K562 (cell line): ENCODE data around the gene TOM1L2. TPM values are rescaled to one million over a fixed set of nuclear protein-coding genes. Genes with fewer than 3 reads are reported as not detected.
A peak's percentile ranks its signal among the peaks of the same experiment; 100 is the strongest.

Experiments
- FOXJ2 ChIP-seq: fragments of 200-800 bp; sonication (Bioruptor generic); IDR thresholded peaks from 2 replicates; pipeline ENCODE4 v1.6.1; 2016; ENCODE audit warnings: missing genetic modification characterization, missing compliant biosample characterization
- HIVEP1 ChIP-seq: fragments of 250-450 bp; sonication (Bioruptor Pico); IDR thresholded peaks from 2 replicates; pipeline ENCODE4 v1.4.0; 2020; ENCODE audit warnings: mild to moderate bottlenecking
- HMGN3 ChIP-seq: IDR thresholded peaks from 2 replicates; pipeline ENCODE4 v1.6.1; 2011; ENCODE audit warnings: borderline replicate concordance, low read depth, mild to moderate bottlenecking, mixed read lengths, low read length; ENCODE audit not compliant: insufficient read length; ENCODE audit errors: extremely low read depth
- ILK ChIP-seq: fragments of 450-650 bp; IDR thresholded peaks from 2 replicates; pipeline ENCODE4 v1.6.1; 2016; ENCODE audit warnings: missing genetic modification characterization, low read depth, mild to moderate bottlenecking, missing compliant biosample characterization, moderate library complexity, borderline replicate concordance
- MCM2 ChIP-seq: fragments of 450-650 bp; IDR thresholded peaks from 2 replicates; pipeline ENCODE4 v1.6.1; 2017; ENCODE audit warnings: low read depth, mild to moderate bottlenecking
- MNT ChIP-seq, 2 experiments: fragments of 450-650 bp; conservative IDR thresholded peaks; 2 replicates each; pipeline ENCODE4 v1.6.1; 2017; ENCODE audit warnings: mild to moderate bottlenecking in 2 of 2, moderate library complexity in 2 of 2
- NR2F6 ChIP-seq: fragments of 450-650 bp; formaldehyde crosslinking; IDR thresholded peaks from 2 replicates; pipeline ENCODE4 v1.4.0; 2020; ENCODE audit warnings: mild to moderate bottlenecking
- RUNX1 ChIP-seq: sonication (generic); IDR thresholded peaks from 2 replicates; pipeline ENCODE4 v1.6.1; 2016; ENCODE audit warnings: antibody characterized with exemption, low read depth
- SMARCA5 ChIP-seq: fragments of 450-650 bp; IDR thresholded peaks from 2 replicates; pipeline ENCODE4 v1.6.1; 2016
- SNIP1 ChIP-seq: fragments of 450-650 bp; IDR thresholded peaks from 2 replicates; pipeline ENCODE4 v1.7.1; 2017; ENCODE audit warnings: low read depth, mild to moderate bottlenecking
- ZBTB11 ChIP-seq, 3 experiments: fragments of 200-800 bp in 1 of 3; fragments of 250-450 bp in 1 of 3; fragments of 450-650 bp in 1 of 3; sonication (Bioruptor Pico) in 1 of 3; sonication (Bioruptor generic) in 1 of 3; formaldehyde crosslinking in 1 of 3; IDR thresholded peaks; 2 replicates each; pipeline versions ENCODE4 v1.6.1 to v1.8.0; 2016 to 2022; ENCODE audit warnings: mild to moderate bottlenecking in 2 of 3, missing genetic modification characterization in 2 of 3, missing compliant biosample characterization in 1 of 3, moderate library complexity in 1 of 3
- ZNF124 ChIP-seq: sonication (generic); formaldehyde crosslinking; IDR thresholded peaks from 2 replicates; pipeline ENCODE4 v1.8.1; 2022; ENCODE audit warnings: missing genetic modification reagents
- ZNF551 ChIP-seq: fragments of 250-450 bp; sonication (Bioruptor Pico); IDR thresholded peaks from 2 replicates; pipeline ENCODE4 v1.5.0; 2021; ENCODE audit warnings: mild to moderate bottlenecking, moderate library complexity
- ZNF561 ChIP-seq: fragments of 450-650 bp; formaldehyde crosslinking; conservative IDR thresholded peaks from 2 replicates; pipeline ENCODE4 v1.4.0; 2020; ENCODE audit warnings: mild to moderate bottlenecking, moderate library complexity
- ZNF57 ChIP-seq: fragments of 450-650 bp; formaldehyde crosslinking; IDR thresholded peaks from 2 replicates; pipeline ENCODE4 v1.4.0; 2020; ENCODE audit warnings: mild to moderate bottlenecking, moderate library complexity
- ZZZ3 ChIP-seq: fragments of 450-650 bp; IDR thresholded peaks from 2 replicates; pipeline ENCODE4 v1.6.1; 2016; ENCODE audit warnings: antibody characterized with exemption, mild to moderate bottlenecking, moderate library complexity
- polyA plus RNA-seq, 8 experiments: library from polyadenylated mRNA; depleted of rRNA in 4 of 8; stranded (reverse) in 5 of 8; unstranded in 3 of 8; fragments of >200 nt; fragmentation: Nextera tagmentation in 2 of 8; fragmentation: Illumina TruSeq in 1 of 8; extraction: Ambion mirVana in 2 of 8; extraction: Trizol in 1 of 8; gene quantifications; 2 replicates each; pipeline versions ENCODE4 v1.2.1 to v1.2.3, GENCODE V29; 2011 to 2014; ENCODE audit warnings: inconsistent platforms in 1 of 8, missing spikeins in 1 of 8
- total RNA-seq, 7 experiments: library from RNA; depleted of rRNA in 6 of 7; stranded (reverse); fragments of >200 nt in 6 of 7; fragmentation: Illumina TruSeq in 2 of 7; extraction: Trizol in 2 of 7; gene quantifications; 2 replicates each; pipeline versions ENCODE4 v1.2.1 to v1.2.3, GENCODE V29; 2011 to 2021; ENCODE audit warnings: low replicate concordance in 1 of 7
- TF ChIP-seq, protein P1 (sequence below): fragments of 450-650 bp; IDR thresholded peaks from one replicate; pipeline ENCODE4 v1.6.1; 2018; ENCODE audit warnings: mild to moderate bottlenecking, moderate library complexity; ENCODE audit not compliant: partially characterized antibody
- TF ChIP-seq, protein P2 (sequence below): fragments of 450-650 bp; IDR thresholded peaks from 2 replicates; pipeline ENCODE4 v1.6.1; 2017; ENCODE audit warnings: antibody characterized with exemption

TOM1L2 gene
- total and polyA plus RNA-seq, 9 of the 15 experiments (the other 6 are each of a cell fraction or from before 2014, with no cell fraction given) = 0.07 to 6.0 (median 2.5) TPM

DNA sequence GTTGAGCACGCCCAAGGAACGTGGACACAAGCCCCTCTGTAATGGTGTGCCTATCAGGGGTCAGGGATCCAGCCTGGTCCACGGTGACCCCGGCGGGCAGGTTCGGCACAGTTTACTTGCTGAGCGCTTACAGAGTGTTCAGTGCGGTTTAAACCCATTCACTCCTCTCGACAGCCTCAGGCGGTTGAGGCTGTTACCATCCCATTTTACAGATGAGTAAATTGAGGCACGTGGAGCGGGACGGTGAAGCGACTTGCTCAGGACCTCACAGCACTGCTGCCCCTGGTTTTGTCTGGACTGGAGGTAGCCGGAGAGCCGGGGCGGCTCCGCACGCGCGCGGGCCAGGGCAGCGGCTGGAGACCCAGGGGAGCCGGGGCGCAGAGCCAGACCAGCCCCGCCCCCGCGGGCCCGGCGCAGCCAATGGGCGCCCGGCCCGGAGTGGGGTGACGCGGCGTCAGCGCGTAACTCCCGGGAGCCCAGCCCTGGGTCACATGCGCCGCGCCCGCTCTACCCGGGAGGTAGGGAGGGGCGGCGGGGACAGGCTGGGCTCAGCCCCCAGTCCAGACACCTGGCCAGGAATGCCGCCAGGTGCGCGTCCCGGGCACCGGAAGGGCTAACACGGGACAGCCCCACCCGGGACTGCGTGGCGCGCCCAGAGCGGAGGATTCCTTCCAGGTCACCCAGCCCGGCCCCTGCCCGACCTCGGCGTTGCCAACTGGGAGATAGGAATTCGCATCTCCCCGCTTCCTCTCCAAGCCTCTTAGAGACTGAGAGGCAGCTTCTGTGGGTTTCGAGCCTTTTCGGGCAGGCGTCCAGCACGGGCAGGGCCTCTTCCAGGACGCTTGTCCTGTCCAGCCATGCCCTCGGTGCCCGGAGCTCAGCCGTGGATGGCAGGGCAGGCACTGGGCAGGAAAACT is 132.2 kb downstream of the TOM1L2 start (continued):
- TF ChIP-seq SMARCA5 = peak; percentile 97
- no peak for TF ChIP-seq SNIP1
- TF ChIP-seq MCM2 = no peak
- no peak for TF ChIP-seq ZNF57 (CRISPR knock-in tag)
- TF ChIP-seq ZZZ3 = no peak
- peak; percentile 70 for TF ChIP-seq HMGN3
- no peak for TF ChIP-seq ZNF561 (CRISPR knock-in tag)
- TF ChIP-seq ZNF124 (CRISPR knock-in tag) = no peak
- TF ChIP-seq HIVEP1 (CRISPR knock-in tag) = peak; percentile 74; the same call in 1 of the 2 replicates
- no peak for TF ChIP-seq RUNX1
- TF ChIP-seq, protein P1, sequence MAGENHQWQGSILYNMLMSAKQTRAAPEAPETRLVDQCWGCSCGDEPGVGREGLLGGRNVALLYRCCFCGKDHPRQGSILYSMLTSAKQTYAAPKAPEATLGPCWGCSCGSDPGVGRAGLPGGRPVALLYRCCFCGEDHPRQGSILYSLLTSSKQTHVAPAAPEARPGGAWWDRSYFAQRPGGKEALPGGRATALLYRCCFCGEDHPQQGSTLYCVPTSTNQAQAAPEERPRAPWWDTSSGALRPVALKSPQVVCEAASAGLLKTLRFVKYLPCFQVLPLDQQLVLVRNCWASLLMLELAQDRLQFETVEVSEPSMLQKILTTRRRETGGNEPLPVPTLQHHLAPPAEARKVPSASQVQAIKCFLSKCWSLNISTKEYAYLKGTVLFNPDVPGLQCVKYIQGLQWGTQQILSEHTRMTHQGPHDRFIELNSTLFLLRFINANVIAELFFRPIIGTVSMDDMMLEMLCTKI = no peak
- peak; percentile 62 to 66; a peak in 3 of 4 replicates for TF ChIP-seq MNT (conservative IDR thresholded peaks at IDR 0.05)
- no peak for TF ChIP-seq FOXJ2 (tag)
- no peak for TF ChIP-seq ILK (tag)
- TF ChIP-seq, protein P2, sequence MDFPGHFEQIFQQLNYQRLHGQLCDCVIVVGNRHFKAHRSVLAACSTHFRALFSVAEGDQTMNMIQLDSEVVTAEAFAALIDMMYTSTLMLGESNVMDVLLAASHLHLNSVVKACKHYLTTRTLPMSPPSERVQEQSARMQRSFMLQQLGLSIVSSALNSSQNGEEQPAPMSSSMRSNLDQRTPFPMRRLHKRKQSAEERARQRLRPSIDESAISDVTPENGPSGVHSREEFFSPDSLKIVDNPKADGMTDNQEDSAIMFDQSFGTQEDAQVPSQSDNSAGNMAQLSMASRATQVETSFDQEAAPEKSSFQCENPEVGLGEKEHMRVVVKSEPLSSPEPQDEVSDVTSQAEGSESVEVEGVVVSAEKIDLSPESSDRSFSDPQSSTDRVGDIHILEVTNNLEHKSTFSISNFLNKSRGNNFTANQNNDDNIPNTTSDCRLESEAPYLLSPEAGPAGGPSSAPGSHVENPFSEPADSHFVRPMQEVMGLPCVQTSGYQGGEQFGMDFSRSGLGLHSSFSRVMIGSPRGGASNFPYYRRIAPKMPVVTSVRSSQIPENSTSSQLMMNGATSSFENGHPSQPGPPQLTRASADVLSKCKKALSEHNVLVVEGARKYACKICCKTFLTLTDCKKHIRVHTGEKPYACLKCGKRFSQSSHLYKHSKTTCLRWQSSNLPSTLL = no peak
- TF ChIP-seq ZBTB11 (CRISPR knock-in tag; IDR thresholded peaks at IDR 0.05) = peak in 2 of 3 experiments; percentile 25 to 58; a peak in 2 of 6 replicates
- no peak for TF ChIP-seq NR2F6 (CRISPR knock-in tag)
- no peak for TF ChIP-seq ZNF551 (CRISPR knock-in tag)
